Naive B cell (primary cell): ENCODE measurements around the gene VPS37B. TPM values are rescaled to one million over a fixed set of nuclear protein-coding genes. Genes with fewer than 3 reads are reported as not detected.
A peak's percentile ranks its signal among the peaks of the same experiment; 100 is the strongest.

Experiments
- ATAC-seq, 2 donors: fragments of 150-1000 bp; cut with Tn5 transposase; 2 replicates each; pipeline ENCODE4 v1.10.0; 2021; ENCODE audit warnings: low read depth in 2 of 2, mild to moderate bottlenecking in 2 of 2, moderate library complexity in 2 of 2
- DNase-seq: peaks from one replicate; pipeline ENCODE4 v3.0.0; 2022
- H3K27ac Mint-ChIP-seq, 6 donors: one replicate each; pipeline ENCODE4 v1.8.0; 2020 to 2022; ENCODE audit warnings: mild to moderate bottlenecking in 6 of 6, mixed read lengths in 6 of 6, moderate library complexity in 5 of 6, inconsistent platforms in 2 of 6
- H3K27me3 Mint-ChIP-seq, 3 donors: one replicate each; pipeline ENCODE4 v1.8.0; 2021 to 2022; ENCODE audit warnings: mixed read lengths in 3 of 3, mild to moderate bottlenecking in 1 of 3
- H3K36me3 Mint-ChIP-seq, 2 donors: one replicate each; pipeline ENCODE4 v1.8.0; 2020 to 2022; ENCODE audit warnings: mixed read lengths in 2 of 2, inconsistent platforms in 1 of 2, mild to moderate bottlenecking in 1 of 2
- H3K4me1 Mint-ChIP-seq, 3 donors: one replicate each; pipeline ENCODE4 v1.8.0; 2020 to 2022; ENCODE audit warnings: mixed read lengths in 3 of 3, inconsistent platforms in 1 of 3, mild to moderate bottlenecking in 1 of 3, moderate library complexity in 1 of 3
- H3K4me3 Mint-ChIP-seq, 8 donors: one replicate each; pipeline ENCODE4 v1.8.0; 2020 to 2022; ENCODE audit warnings: mild to moderate bottlenecking in 8 of 8, mixed read lengths in 8 of 8, moderate library complexity in 8 of 8, inconsistent platforms in 2 of 8
- H3K9me3 Mint-ChIP-seq, 7 donors: one replicate each; pipeline ENCODE4 v1.8.0; 2020 to 2022; ENCODE audit warnings: mixed read lengths in 7 of 7, mild to moderate bottlenecking in 5 of 7, inconsistent platforms in 2 of 7, moderate library complexity in 1 of 7
- polyA plus RNA-seq, 6 donors: library from polyadenylated mRNA; unstranded; fragments of 300-500 nt; fragmentation: Illumina TruSeq; gene quantifications; one replicate each; pipeline ENCODE4 v1.2.3, GENCODE V29; 2021; ENCODE audit warnings: low read depth in 6 of 6

VPS37B gene
- polyA plus RNA-seq, 6 donors from 2014 or later = 43.4 to 60.9 (median 52.2) TPM

- peaks cover 0 to 7% of the 10 kb centered on the region in 2 donors for H3K36me3 Mint-ChIP-seq
- H3K27ac Mint-ChIP-seq = peak overlapping the region in 1 of 6 donors; percentile 83
- peaks cover 19 to 36% (median 23%) of the 10 kb centered on the region in 3 donors for H3K4me1 Mint-ChIP-seq
- no peak for ATAC-seq
- no peak overlapping the region for H3K4me3 Mint-ChIP-seq
- H3K27me3 Mint-ChIP-seq = no peaks in the 10 kb centered on the region
- DNase-seq = no peak
- no peaks in the 10 kb centered on the region for H3K9me3 Mint-ChIP-seq
Measured at GRCh38 chr12:122846622-122847515, 49.1 kb downstream of the VPS37B start.

- no peak for DNase-seq
- Mint-ChIP-seq H3K27me3 (no peaks in the 10 kb centered on the region), H3K9me3 (no peaks in the 10 kb centered on the region), H3K4me1 (peaks cover 27 to 44% (median 32%) of the 10 kb centered on the region in 3 donors), H3K4me3 (peak overlapping the region in 1 of 8 donors; percentile 21), H3K27ac (peak overlapping the region in 1 of 6 donors; percentile 50), H3K36me3 (peaks cover 0 to 7% of the 10 kb centered on the region in 2 donors)
- no peak for ATAC-seq
Measured at GRCh38 chr12:122845865-122846621, 49.9 kb downstream of the VPS37B start.

- ATAC-seq (no peak), DNase-seq (no peak)
- no peaks in the 10 kb centered on the region for H3K27me3 Mint-ChIP-seq
- H3K4me1 Mint-ChIP-seq = peaks cover 34 to 52% (median 39%) of the 10 kb centered on the region in 3 donors
- no peak overlapping the region for H3K27ac Mint-ChIP-seq
- H3K9me3 Mint-ChIP-seq = no peaks in the 10 kb centered on the region
- peaks cover 0 to 7% of the 10 kb centered on the region in 2 donors for H3K36me3 Mint-ChIP-seq
- peak overlapping the region in 1 of 8 donors; percentile 21 for H3K4me3 Mint-ChIP-seq
Measured at GRCh38 chr12:122845041-122845864, 50.7 kb downstream of the VPS37B start.

GRCh38 chr12:122844366-122844971, 51.5 kb downstream of the VPS37B start:
- Mint-ChIP-seq H3K4me3 (peak overlapping the region in 1 of 8 donors; percentile 35), H3K9me3 (no peaks in the 10 kb centered on the region), H3K27ac (no peak overlapping the region), H3K27me3 (no peaks in the 10 kb centered on the region), H3K4me1 (peaks cover 37 to 56% (median 43%) of the 10 kb centered on the region in 3 donors), H3K36me3 (peaks cover 0 to 3% of the 10 kb centered on the region in 2 donors)
- DNase-seq (no peak), ATAC-seq (no peak)

- peaks cover 46 to 63% (median 53%) of the 10 kb centered on the region in 3 donors for H3K4me1 Mint-ChIP-seq
- H3K27me3 Mint-ChIP-seq = no peaks in the 10 kb centered on the region
- no peak for ATAC-seq
- peak overlapping the region in 2 of 8 donors; percentile 24 to 29 for H3K4me3 Mint-ChIP-seq
- no peak for DNase-seq
- H3K9me3 Mint-ChIP-seq = no peaks in the 10 kb centered on the region
- no peaks in the 10 kb centered on the region for H3K36me3 Mint-ChIP-seq
- no peak overlapping the region for H3K27ac Mint-ChIP-seq
Measured at GRCh38 chr12:122843455-122843854, 52.5 kb downstream of the VPS37B start.

- Mint-ChIP-seq H3K4me1 (peaks cover 53 to 70% (median 60%) of the 10 kb centered on the region in 3 donors), H3K9me3 (no peaks in the 10 kb centered on the region), H3K27me3 (no peaks in the 10 kb centered on the region), H3K27ac (peak overlapping the region in 1 of 6 donors; percentile 80), H3K36me3 (no peaks in the 10 kb centered on the region), H3K4me3 (peak overlapping the region in 1 of 8 donors; percentile 23)
- no peak for DNase-seq
- ATAC-seq = no peak
Measured at GRCh38 chr12:122842505-122843405, 53.2 kb downstream of the VPS37B start.

- ATAC-seq (no peak), DNase-seq (no peak)
- peak overlapping the region in 3 of 6 donors; percentile 56 to 84 (median 80) for H3K27ac Mint-ChIP-seq
- no peaks in the 10 kb centered on the region for H3K27me3 Mint-ChIP-seq
- H3K36me3 Mint-ChIP-seq = peaks cover 0 to 2% of the 10 kb centered on the region in 2 donors
- peak overlapping the region in 1 of 8 donors; percentile 23 for H3K4me3 Mint-ChIP-seq
- H3K9me3 Mint-ChIP-seq = no peaks in the 10 kb centered on the region
- H3K4me1 Mint-ChIP-seq = peaks cover 61 to 79% (median 70%) of the 10 kb centered on the region in 3 donors
Measured at GRCh38 chr12:122841544-122842321, 54.2 kb downstream of the VPS37B start.

- DNase-seq = no peak
- H3K36me3 Mint-ChIP-seq = peaks cover 0 to 11% of the 10 kb centered on the region in 2 donors
- peak overlapping the region in 5 of 8 donors; percentile 15 to 51 (median 28) for H3K4me3 Mint-ChIP-seq
Measured at GRCh38 chr12:122840580-122841513, 55.1 kb downstream of the VPS37B start.

GRCh38 chr12:122839907-122840554, 55.9 kb downstream of the VPS37B start:
- Mint-ChIP-seq H3K4me1 (peaks cover 68 to 81% (median 75%) of the 10 kb centered on the region in 3 donors), H3K27ac (peak overlapping the region in 4 of 6 donors; percentile 24 to 100 (median 74)), H3K36me3 (peaks cover 0 to 11% of the 10 kb centered on the region in 2 donors), H3K27me3 (no peaks in the 10 kb centered on the region), H3K9me3 (no peaks in the 10 kb centered on the region), H3K4me3 (peak overlapping the region in 5 of 8 donors; percentile 15 to 99 (median 37))
- DNase-seq = no peak
- ATAC-seq = no peak

More at GRCh38 chr12:122840580-122841513, 55.1 kb downstream of the VPS37B start:
- Mint-ChIP-seq H3K27ac (peak overlapping the region in 4 of 6 donors; percentile 16 to 100 (median 74)), H3K4me1 (peaks cover 68 to 85% (median 75%) of the 10 kb centered on the region in 3 donors), H3K9me3 (no peaks in the 10 kb centered on the region), H3K27me3 (no peaks in the 10 kb centered on the region)
- no peak for ATAC-seq

GRCh38 chr12:122838841-122839240, 57.1 kb downstream of the VPS37B start:
- Mint-ChIP-seq H3K4me3 (peak overlapping the region in 7 of 8 donors; percentile 69 to 99 (median 94)), H3K36me3 (peaks cover 0 to 11% of the 10 kb centered on the region in 2 donors), H3K9me3 (no peaks in the 10 kb centered on the region), H3K27me3 (no peaks in the 10 kb centered on the region), H3K4me1 (peaks cover 73 to 82% (median 75%) of the 10 kb centered on the region in 3 donors), H3K27ac (peak overlapping the region in 2 of 6 donors; percentile 38 to 100)
- no peak for DNase-seq
- no peak for ATAC-seq
